ENCODE results near the gene PTGS2. TPM values are rescaled to one million over a fixed set of nuclear protein-coding genes. Genes with fewer than 3 reads are reported as not detected.

The PTGS2 gene
- total and polyA plus RNA-seq, 10 of the 15 experiments (the other 5 are each of a cell fraction or from before 2014, with no cell fraction given) = 0.04 to 0.12 (median 0.08) TPM; not detected in 4

GRCh38 chr1:186654741-186655140, 25.5 kb downstream of the PTGS2 start:
- SMC1A ChIA-PET (ENCODE audit: uncharacterized antibody, unreplicated experiment) = no interaction called here
- intact Hi-C loops (cut with micrococcal nuclease; ENCODE audit: unreplicated experiment) = no loop called here
- CTCF ChIA-PET = no interaction called here
- no peak for ATAC-seq
- Histone ChIP-seq H3K79me2 (ENCODE audit: control insufficient read depth, insufficient read depth, low read length) (no peaks in the 10 kb centered on the region), H3K4me1 (ENCODE audit: control insufficient read depth, insufficient read depth, low read length) (no peaks in the 10 kb centered on the region), H3K27me3 (replicated peaks in 1 of 2; ENCODE audit: control insufficient read depth in 2 of 2, insufficient read depth in 2 of 2, low read length in 1 of 2) (no peaks in the 10 kb centered on the region), H3K4me3 (no peak overlapping the region), H2AFZ (ENCODE audit: control insufficient read depth, low read depth, low read length) (no peak overlapping the region), H3K27ac (ENCODE audit: control insufficient read depth, insufficient read depth) (no peak overlapping the region), H3K36me3 (ENCODE audit: control insufficient read depth in 2 of 2, insufficient read depth in 2 of 2, low read length in 1 of 2) (no peaks in the 10 kb centered on the region), H3K9ac (ENCODE audit: control insufficient read depth, insufficient read depth, low read length) (no peak overlapping the region), H4K20me1 (ENCODE audit: control insufficient read depth, insufficient read depth) (no peaks in the 10 kb centered on the region), H3K9me3 (replicated peaks; ENCODE audit: control insufficient read depth, insufficient read depth, low read length) (no peaks in the 10 kb centered on the region), H3K4me2 (ENCODE audit: control insufficient read depth, insufficient read depth) (no peak overlapping the region)
- no TSS peak for BruUV-seq (replicated peaks)
- WGBS (ENCODE audit: insufficient coverage, insufficient replicate concordance, low lambda C conversion rate, missing lambda C conversion rate) = 76% methylated on average over 3 of the region's 3 CpGs
- RAD21 ChIA-PET (ENCODE audit: unreplicated experiment) = no interaction called here
- no peak for DNase-seq (ENCODE audit: low read depth, low spot score)
- FAIRE-seq = no peak
- POLR2A ChIA-PET = interaction anchor here (1.0 kb wide), 1 partner anchor 20 kb away, joined by 5 read pairs; no protein-coding TSS in a partner anchor
- no peak for TF ChIP-seq SREBF2 (IDR thresholded peaks at IDR 0.05; ENCODE audit: low read length)
- no peak for TF ChIP-seq SRF (IDR thresholded peaks at IDR 0.05; ENCODE audit: low read depth in 2 of 2, low read length in 2 of 2)
- in situ Hi-C loops (cut with MboI) = no loop called here

DNA sequence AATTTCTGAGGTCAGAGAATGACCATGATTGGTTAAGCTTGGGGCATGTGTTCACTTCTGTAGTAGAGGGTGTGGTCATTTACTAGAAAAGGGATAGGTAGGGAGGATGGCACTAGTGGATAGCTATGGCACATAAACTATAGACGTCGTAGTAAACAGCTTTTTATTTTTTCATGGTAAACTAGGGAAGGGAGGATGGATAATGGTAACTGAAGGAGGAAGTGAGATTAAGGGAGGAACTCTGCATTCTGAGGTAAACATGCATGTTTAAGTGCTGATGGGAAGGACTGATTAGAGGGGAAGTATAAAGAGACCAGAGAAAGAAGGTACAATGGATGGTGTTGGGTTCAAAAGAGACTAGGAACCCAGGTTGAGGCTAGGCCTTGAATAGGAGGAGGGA, 26.9 kb downstream of the PTGS2 start:
- Histone ChIP-seq H3K9ac (ENCODE audit: control insufficient read depth, insufficient read depth, low read length) (no peak overlapping the region), H3K4me2 (ENCODE audit: control insufficient read depth, insufficient read depth) (no peak overlapping the region), H3K36me3 (ENCODE audit: control insufficient read depth in 2 of 2, insufficient read depth in 2 of 2, low read length in 1 of 2) (no peaks in the 10 kb centered on the region), H3K27me3 (replicated peaks in 1 of 2; ENCODE audit: control insufficient read depth in 2 of 2, insufficient read depth in 2 of 2, low read length in 1 of 2) (no peaks in the 10 kb centered on the region), H4K20me1 (ENCODE audit: control insufficient read depth, insufficient read depth) (no peaks in the 10 kb centered on the region), H2AFZ (ENCODE audit: control insufficient read depth, low read depth, low read length) (no peak overlapping the region), H3K79me2 (ENCODE audit: control insufficient read depth, insufficient read depth, low read length) (no peaks in the 10 kb centered on the region), H3K4me1 (ENCODE audit: control insufficient read depth, insufficient read depth, low read length) (no peaks in the 10 kb centered on the region), H3K9me3 (replicated peaks; ENCODE audit: control insufficient read depth, insufficient read depth, low read length) (no peaks in the 10 kb centered on the region), H3K27ac (ENCODE audit: control insufficient read depth, insufficient read depth) (no peak overlapping the region), H3K4me3 (no peak overlapping the region)
- WGBS (ENCODE audit: insufficient coverage, insufficient replicate concordance, low lambda C conversion rate, missing lambda C conversion rate) = 38% methylated on average over 2 of the region's 2 CpGs
- CTCF ChIA-PET = interaction anchor here (1.0 kb wide), 1 partner anchor 48 kb away, joined by 3 read pairs; no protein-coding TSS in a partner anchor
- POLR2A ChIA-PET = no interaction called here
- in situ Hi-C loops (cut with MboI) = no loop called here
- intact Hi-C loops (cut with micrococcal nuclease; ENCODE audit: unreplicated experiment) = no loop called here
- ATAC-seq (no peak), DNase-seq (ENCODE audit: low read depth, low spot score) (no peak), FAIRE-seq (no peak)
- SMC1A ChIA-PET (ENCODE audit: uncharacterized antibody, unreplicated experiment) = no interaction called here
- RAD21 ChIA-PET (ENCODE audit: unreplicated experiment) = no interaction called here
- no TSS peak for BruUV-seq (replicated peaks)
- TF ChIP-seq POLR2AphosphoS2 (IDR thresholded peaks at IDR 0.05; ENCODE audit: low read depth, low read length) = no peak
- no peak for TF ChIP-seq MAX (IDR thresholded peaks at IDR 0.05; ENCODE audit: low read depth, low read length)
- TF ChIP-seq ESRRA (IDR thresholded peaks at IDR 0.05; ENCODE audit: low read length) = no peak
- no peak for TF ChIP-seq MEF2A (IDR thresholded peaks at IDR 0.05; ENCODE audit: insufficient read depth, low read depth, low read length)
- TF ChIP-seq CUX1 (IDR thresholded peaks at IDR 0.05; ENCODE audit: insufficient replicate concordance, low read depth, low read length) = no peak
- TF ChIP-seq SKIL (IDR thresholded peaks at IDR 0.05; ENCODE audit: low read depth, poor library complexity, severe bottlenecking) = no peak
